Measurements from ENCODE around the gene RABEPK.

- no peak for TF ChIP-seq CTCF (IDR thresholded peaks at IDR 0.05)
- no peak for TF ChIP-seq POLR2A (IDR thresholded peaks at IDR 0.05)
Observed at GRCh38 chr9:125258832-125259534, 58.6 kb downstream of the RABEPK start.
